DND-41 (cell line): Measurements from ENCODE around the gene SLC13A2.

Experiments
- ATAC-seq: fragments of 200-7000 bp; cut with Tn5 transposase; 3 replicates; pipeline ENCODE4 v1.9.1; 2021; ENCODE audit warnings: low read depth; ENCODE audit not compliant: insufficient read depth
- DNase-seq: peaks from one replicate; pipeline ENCODE4 v3.0.0-alpha.2; 2020
- H2AFZ ChIP-seq: 2 replicates; pipeline ENCODE4 v1.6.0; 2012; ENCODE audit warnings: low read depth, low read length
- H3K27ac ChIP-seq: 2 replicates; pipeline ENCODE4 v1.5.1; 2012; ENCODE audit warnings: low read length, inconsistent platforms
- H3K27me3 ChIP-seq: fragments of 200-600 bp; sonication (generic); 2 replicates; pipeline ENCODE4 v1.6.0; 2012; ENCODE audit warnings: low read length, mild to moderate bottlenecking, inconsistent platforms; ENCODE audit not compliant: insufficient read depth, poor library complexity
- H3K36me3 ChIP-seq: 2 replicates; pipeline ENCODE4 v1.5.1; 2012; ENCODE audit warnings: low read length, inconsistent platforms; ENCODE audit not compliant: insufficient read depth
- H3K4me1 ChIP-seq: 2 replicates; pipeline ENCODE4 v1.5.1; 2012; ENCODE audit warnings: mild to moderate bottlenecking, low read length; ENCODE audit not compliant: insufficient read depth
- H3K4me2 ChIP-seq: 2 replicates; pipeline ENCODE4 v1.6.0; 2012; ENCODE audit warnings: mild to moderate bottlenecking, moderate library complexity, low read length, inconsistent platforms; ENCODE audit not compliant: insufficient read depth
- H3K4me3 ChIP-seq, 2 experiments: fragments of 200-600 bp in 1 of 2; shearing (Covaris generic) in 1 of 2; 2 replicates each; pipeline ENCODE4 v1.5.1; 2012 to 2016; ENCODE audit warnings: inconsistent platforms in 2 of 2, low read length in 2 of 2, mild to moderate bottlenecking in 2 of 2, low read depth in 1 of 2, moderate library complexity in 1 of 2
- H3K79me2 ChIP-seq: 2 replicates; pipeline ENCODE4 v1.6.0; 2012; ENCODE audit warnings: low read length, inconsistent platforms; ENCODE audit not compliant: insufficient read depth
- H3K9ac ChIP-seq: 2 replicates; pipeline ENCODE4 v1.6.0; 2012; ENCODE audit warnings: low read depth, mild to moderate bottlenecking, inconsistent platforms, low read length, moderate library complexity
- H3K9me3 ChIP-seq: 2 replicates; pipeline ENCODE4 v1.5.1; 2012; ENCODE audit warnings: low read length, moderate library complexity, mild to moderate bottlenecking, inconsistent platforms; ENCODE audit not compliant: insufficient read depth, severe bottlenecking
- H4K20me1 ChIP-seq: 2 replicates; pipeline ENCODE4 v1.6.0; 2012; ENCODE audit warnings: low read length; ENCODE audit not compliant: insufficient read depth
- EZH2 ChIP-seq: IDR thresholded peaks from 3 replicates; pipeline ENCODE4 v1.6.1; 2012; ENCODE audit warnings: borderline replicate concordance, low read depth, mild to moderate bottlenecking, moderate library complexity, low read length, inconsistent platforms; ENCODE audit not compliant: severe bottlenecking
- TF ChIP-seq, protein P1 (sequence below): IDR thresholded peaks from 2 replicates; pipeline ENCODE4 v1.5.1; 2012; ENCODE audit warnings: borderline replicate concordance, low read length, moderate library complexity, mild to moderate bottlenecking; ENCODE audit not compliant: poor library complexity, severe bottlenecking; ENCODE audit errors: extremely low read depth

Gene SLC13A2

DNA sequence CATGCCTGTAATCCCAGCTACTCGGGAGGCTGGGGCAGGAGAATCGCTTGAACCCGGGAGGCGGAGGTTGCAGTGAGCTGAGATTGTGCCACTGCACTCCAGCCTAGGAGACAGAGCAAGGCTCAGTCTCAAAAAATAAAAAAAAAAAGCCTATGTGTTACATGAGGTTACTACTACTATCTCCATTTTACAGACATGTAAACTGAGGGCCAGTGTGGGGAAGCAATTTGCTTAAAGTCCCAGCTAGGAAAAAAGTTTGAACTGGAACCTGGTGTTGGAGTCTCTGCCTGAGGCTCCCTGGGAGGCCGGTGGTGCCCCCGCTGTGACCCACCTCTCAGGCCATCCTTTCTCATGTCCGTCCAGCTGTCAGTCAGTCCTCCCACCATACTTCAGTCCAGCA is 4.5 kb downstream of the SLC13A2 start:
- no peaks in the 10 kb centered on the region for H3K9me3 ChIP-seq
- ATAC-seq (no peak), DNase-seq (no peak)
- no peak overlapping the region for H3K9ac ChIP-seq
- no peak overlapping the region for H3K4me3 ChIP-seq
- no peaks in the 10 kb centered on the region for H3K4me1 ChIP-seq
- no peak overlapping the region for H3K4me2 ChIP-seq
- H3K27ac ChIP-seq = no peak overlapping the region
- peaks cover 23% of the 10 kb centered on the region for H3K27me3 ChIP-seq
- H2AFZ ChIP-seq = no peak overlapping the region
- H3K36me3 ChIP-seq = no peaks in the 10 kb centered on the region
- no peaks in the 10 kb centered on the region for H3K79me2 ChIP-seq
- H4K20me1 ChIP-seq = no peaks in the 10 kb centered on the region
- TF ChIP-seq, protein P1, sequence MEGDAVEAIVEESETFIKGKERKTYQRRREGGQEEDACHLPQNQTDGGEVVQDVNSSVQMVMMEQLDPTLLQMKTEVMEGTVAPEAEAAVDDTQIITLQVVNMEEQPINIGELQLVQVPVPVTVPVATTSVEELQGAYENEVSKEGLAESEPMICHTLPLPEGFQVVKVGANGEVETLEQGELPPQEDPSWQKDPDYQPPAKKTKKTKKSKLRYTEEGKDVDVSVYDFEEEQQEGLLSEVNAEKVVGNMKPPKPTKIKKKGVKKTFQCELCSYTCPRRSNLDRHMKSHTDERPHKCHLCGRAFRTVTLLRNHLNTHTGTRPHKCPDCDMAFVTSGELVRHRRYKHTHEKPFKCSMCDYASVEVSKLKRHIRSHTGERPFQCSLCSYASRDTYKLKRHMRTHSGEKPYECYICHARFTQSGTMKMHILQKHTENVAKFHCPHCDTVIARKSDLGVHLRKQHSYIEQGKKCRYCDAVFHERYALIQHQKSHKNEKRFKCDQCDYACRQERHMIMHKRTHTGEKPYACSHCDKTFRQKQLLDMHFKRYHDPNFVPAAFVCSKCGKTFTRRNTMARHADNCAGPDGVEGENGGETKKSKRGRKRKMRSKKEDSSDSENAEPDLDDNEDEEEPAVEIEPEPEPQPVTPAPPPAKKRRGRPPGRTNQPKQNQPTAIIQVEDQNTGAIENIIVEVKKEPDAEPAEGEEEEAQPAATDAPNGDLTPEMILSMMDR = no peak
- TF ChIP-seq EZH2 = no peak

DNA sequence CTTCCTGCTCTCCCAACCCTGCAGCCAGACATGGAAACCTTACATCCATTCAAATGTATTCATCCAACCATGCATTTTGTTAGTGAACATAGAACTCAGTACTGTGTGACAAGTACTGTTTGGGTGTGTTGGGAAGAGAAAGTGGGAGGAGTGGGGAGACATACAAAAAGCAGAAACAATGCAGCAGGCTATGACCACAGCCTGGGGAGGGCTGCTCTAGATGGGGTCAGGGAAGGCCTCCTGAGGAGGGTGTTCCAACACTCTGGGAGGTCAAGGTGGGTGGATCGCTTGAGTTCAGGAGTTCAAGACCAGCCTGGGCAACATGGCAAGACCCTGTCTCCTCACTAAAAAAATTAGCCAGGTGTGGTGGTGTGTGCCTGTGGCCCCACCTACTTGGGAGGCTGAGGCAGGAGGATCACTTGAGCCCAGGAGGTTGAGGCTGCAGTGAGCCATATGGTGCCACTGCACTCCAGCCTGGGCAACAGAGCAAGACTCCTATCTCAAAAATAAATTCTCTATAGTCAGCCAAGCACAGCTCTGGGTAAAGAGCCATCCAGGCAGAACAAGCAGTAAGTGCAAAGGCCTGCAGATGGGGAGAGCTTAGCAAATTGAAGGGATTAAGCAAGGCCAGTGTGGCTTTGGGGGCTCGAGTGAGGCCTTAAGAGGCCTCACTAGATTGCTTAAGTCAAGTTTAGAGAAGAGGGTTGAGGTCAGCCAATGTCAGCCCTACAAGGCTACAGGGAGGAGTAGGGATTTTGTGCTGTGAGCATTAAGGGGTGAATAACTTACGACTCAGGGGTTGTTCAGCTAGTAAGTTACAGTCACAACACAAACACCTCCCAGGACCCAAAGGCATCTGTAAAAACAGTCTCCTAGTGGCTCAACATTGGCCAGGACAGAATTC is 5.5 kb downstream of the SLC13A2 start:
- TF ChIP-seq, protein P1 = no peak
- H2AFZ ChIP-seq = no peak overlapping the region
- H3K9me3 ChIP-seq = no peaks in the 10 kb centered on the region
- H3K4me1 ChIP-seq = no peaks in the 10 kb centered on the region
- H3K36me3 ChIP-seq = no peaks in the 10 kb centered on the region
- no peak overlapping the region for H3K4me2 ChIP-seq
- no peak overlapping the region for H3K27ac ChIP-seq
- no peak overlapping the region for H3K4me3 ChIP-seq
- ATAC-seq = no peak
- no peaks in the 10 kb centered on the region for H3K79me2 ChIP-seq
- H4K20me1 ChIP-seq = no peaks in the 10 kb centered on the region
- no peak for DNase-seq
- H3K27me3 ChIP-seq = peaks cover 16% of the 10 kb centered on the region
- no peak overlapping the region for H3K9ac ChIP-seq

- H3K27ac ChIP-seq = no peak overlapping the region
- H4K20me1 ChIP-seq = no peaks in the 10 kb centered on the region
- no peak overlapping the region for H3K4me2 ChIP-seq
- no peak overlapping the region for H3K4me3 ChIP-seq
- no peaks in the 10 kb centered on the region for H3K36me3 ChIP-seq
- ATAC-seq = no peak
- H3K4me1 ChIP-seq = no peaks in the 10 kb centered on the region
- no peak for DNase-seq
- H2AFZ ChIP-seq = no peak overlapping the region
- no peak overlapping the region for H3K9ac ChIP-seq
- TF ChIP-seq EZH2 = no peak
- TF ChIP-seq, protein P1 = no peak
- no peaks in the 10 kb centered on the region for H3K9me3 ChIP-seq
- H3K79me2 ChIP-seq = no peaks in the 10 kb centered on the region
- H3K27me3 ChIP-seq = peaks cover 22% of the 10 kb centered on the region
Measured at GRCh38 chr17:28480278-28480677, 6.8 kb downstream of the SLC13A2 start.
